GM21717 (cell line): ENCODE measurements around the gene PDZD2.

Experiments
- ATAC-seq: cut with Tn5 transposase; IDR thresholded peaks from one replicate; pipeline ENCODE4 v1.9.1; 2021; ENCODE audit warnings: mild to moderate bottlenecking, moderate library complexity; ENCODE audit not compliant: unreplicated experiment

The PDZD2 gene

GRCh38 chr5:31637851-31638250 lies 1.1 kb upstream of the PDZD2 start:
- no peak for ATAC-seq

- peak; percentile 27 for ATAC-seq
Measured at GRCh38 chr5:31638345-31638744, 586 bp upstream of the PDZD2 start.

GRCh38 chr5:31639481-31640411 lies 815 bp downstream of the PDZD2 start:
- ATAC-seq, result no peak

GRCh38 chr5:31640573-31640972 lies 1.6 kb downstream of the PDZD2 start:
- no peak for ATAC-seq

- ATAC-seq, result no peak
Measured at GRCh38 chr5:31641059-31641458, 2.1 kb downstream of the PDZD2 start.

- no peak for ATAC-seq
Measured at GRCh38 chr5:31641575-31641974, 2.6 kb downstream of the PDZD2 start.

GRCh38 chr5:31645420-31646081 lies 6.6 kb downstream of the PDZD2 start:
- no peak for ATAC-seq

- ATAC-seq, result no peak
Measured at GRCh38 chr5:31648326-31648725, 9.4 kb downstream of the PDZD2 start.

GRCh38 chr5:31651241-31651640 lies 12.3 kb downstream of the PDZD2 start:
- ATAC-seq, result no peak

- ATAC-seq, result no peak
Measured at GRCh38 chr5:31655491-31655890, 16.6 kb downstream of the PDZD2 start.

GRCh38 chr5:31656806-31657205 lies 17.9 kb downstream of the PDZD2 start:
- no peak for ATAC-seq

GRCh38 chr5:31657315-31657979 lies 18.5 kb downstream of the PDZD2 start:
- no peak for ATAC-seq

- ATAC-seq, result no peak
Measured at GRCh38 chr5:31661257-31661656, 22.3 kb downstream of the PDZD2 start.

- no peak for ATAC-seq
Measured at GRCh38 chr5:31663519-31663918, 24.6 kb downstream of the PDZD2 start.

- ATAC-seq, result no peak
Measured at GRCh38 chr5:31664566-31664965, 25.6 kb downstream of the PDZD2 start.

- no peak for ATAC-seq
Measured at GRCh38 chr5:31671339-31671741, 32.4 kb downstream of the PDZD2 start.

- ATAC-seq, result no peak
Measured at GRCh38 chr5:31674371-31674951, 35.5 kb downstream of the PDZD2 start.

- no peak for ATAC-seq
Measured at GRCh38 chr5:31675472-31675871, 36.5 kb downstream of the PDZD2 start.

GRCh38 chr5:31678180-31678579 lies 39.2 kb downstream of the PDZD2 start:
- ATAC-seq, result no peak

- no peak for ATAC-seq
Measured at GRCh38 chr5:31680528-31680927, 41.6 kb downstream of the PDZD2 start.

- no peak for ATAC-seq
Measured at GRCh38 chr5:31682025-31682424, 43.1 kb downstream of the PDZD2 start.
